ENCODE data around the gene CDT1. TPM values are rescaled to one million over a fixed set of nuclear protein-coding genes. Genes with fewer than 3 reads are reported as not detected.

Gene CDT1
- total RNA-seq, 1 experiment from 2014 or later: 160 TPM

DNA sequence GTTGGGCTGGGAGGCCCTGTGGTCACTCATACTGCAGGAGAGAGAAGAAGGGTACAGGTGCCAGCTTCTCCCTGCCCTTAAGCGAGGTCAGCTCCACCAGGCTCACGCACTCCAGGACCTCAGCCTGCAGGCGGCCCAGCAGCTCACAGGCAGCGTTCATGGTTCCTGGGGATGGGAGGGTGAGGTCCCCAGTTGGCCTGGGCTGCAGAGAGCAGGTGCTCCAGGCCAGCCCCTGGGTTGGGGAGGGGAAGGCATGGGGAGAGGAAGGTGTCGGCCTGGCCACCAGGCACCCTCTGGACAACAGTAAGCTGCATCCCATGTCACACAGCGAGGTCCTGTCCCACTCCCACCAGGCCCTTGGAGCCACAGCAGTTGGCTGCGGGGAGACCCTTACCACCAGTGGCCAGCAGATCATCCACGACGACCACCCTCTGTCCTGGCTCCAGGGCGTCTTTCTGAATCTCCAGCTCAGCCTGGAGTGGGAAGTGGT, 6.1 kb downstream of the CDT1 start (continued):
- TF ChIP-seq EGR1 (IDR thresholded peaks at IDR 0.05; ENCODE audit: low read depth) (no peak), CBX3 (IDR thresholded peaks at IDR 0.05; ENCODE audit: low read depth) (no peak), POLR2A (IDR thresholded peaks at IDR 0.05; ENCODE audit: borderline replicate concordance, extremely low read depth, insufficient read depth, insufficient read length) (peak; percentile 43)

DNA sequence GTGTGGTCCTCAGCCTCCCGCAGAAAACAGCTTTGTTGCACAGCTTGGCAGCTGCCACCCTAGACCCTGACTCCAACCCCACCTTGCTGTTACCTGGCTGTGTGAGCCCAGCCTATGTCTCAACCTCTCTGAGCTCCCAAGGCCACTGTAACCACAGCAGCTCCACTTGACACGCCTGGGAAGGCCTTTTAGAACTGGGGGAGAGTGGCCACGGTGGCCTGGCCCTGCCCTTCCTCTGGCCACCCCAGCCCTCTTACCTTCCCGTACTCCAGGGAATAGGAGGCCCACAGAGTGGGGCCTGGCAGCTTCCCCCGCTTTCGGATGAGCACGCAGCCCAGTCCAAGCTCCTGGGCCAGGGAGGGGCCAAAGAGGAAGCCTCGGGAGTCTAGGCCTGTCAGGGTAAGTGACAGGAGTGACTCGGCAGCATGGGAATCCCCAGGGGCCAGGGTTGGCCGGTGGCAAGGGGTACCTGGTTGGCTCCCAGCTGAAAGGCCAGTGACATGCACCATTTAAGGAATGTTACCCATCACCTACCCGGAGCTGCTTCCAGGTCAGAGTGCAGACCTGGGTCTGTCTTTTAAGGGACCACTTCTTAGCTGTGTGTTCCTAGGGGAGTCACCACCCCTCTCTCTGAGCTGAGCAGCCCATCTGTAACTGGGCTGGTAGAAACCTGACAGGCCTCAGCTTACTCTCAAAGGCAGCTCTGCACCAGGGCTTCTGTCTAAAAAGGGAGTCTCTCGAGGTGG, 6.8 kb downstream of the CDT1 start:
- H3K4me2 ChIP-seq (ENCODE audit: low read length): peak overlapping the region; percentile 94
- no peaks in the 10 kb centered on the region for H3K9me2 ChIP-seq (ENCODE audit: insufficient read depth)
- H3K4me1 ChIP-seq (ENCODE audit: control insufficient read depth in 1 of 2, insufficient read depth in 2 of 2, low read length in 2 of 2): peaks cover 22 to 56% of the 10 kb centered on the region in 2 experiments
- intact Hi-C loops (cut with micrococcal nuclease): loop anchor here (10.0 kb wide), 2 partner anchors 244 to 754 kb away; partner anchors contain the start of gene RPL13
- H3K79me2 ChIP-seq (ENCODE audit: insufficient read depth, low read length): peaks cover 55% of the 10 kb centered on the region
- H3K4me3 ChIP-seq (replicated peaks in 1 of 2; ENCODE audit: low read depth in 1 of 2, low read length in 2 of 2): peak overlapping the region; percentile 72 to 75
- H2AFZ ChIP-seq (ENCODE audit: low read depth, low read length, poor library complexity, severe bottlenecking): no peak overlapping the region
- ChIA-PET CTCF (interaction anchor here (0.7 to 4.9 kb wide), 6 partner anchors 26 to 361 kb away, joined by 3 to 33 read pairs (median 3); partner anchors contain the start of genes CDH15, GALNS, PIEZO1 and TRAPPC2L), RAD21 (ENCODE audit: low non-redundant PET in 1 of 2, low total read pairs in 2 of 2, uncharacterized antibody in 2 of 2, unreplicated experiment in 2 of 2) (no interaction called here), POLR2A (interaction anchor here (0.7 to 3.2 kb wide), 5 partner anchors 9 to 408 kb away, joined by 3 to 16 read pairs (median 10); partner anchors contain the start of genes CDH15, PIEZO1 and ZNF778)
- H3K9me3 ChIP-seq (ENCODE audit: control insufficient read depth in 1 of 2, insufficient read depth in 1 of 2, low read depth in 1 of 2, low read length in 2 of 2): no peaks in the 10 kb centered on the region
- peaks cover 19 to 52% of the 10 kb centered on the region in 2 experiments; a peak in 3 of 4 replicates for H3K36me3 ChIP-seq (ENCODE audit: control insufficient read depth in 1 of 2, insufficient read depth in 2 of 2, low read length in 2 of 2)
- TF ChIP-seq EZH2phosphoT487 (IDR thresholded peaks at IDR 0.05; ENCODE audit: borderline replicate concordance) (no peak), ZNF274 (IDR thresholded peaks at IDR 0.05; ENCODE audit: low read depth, low read length) (no peak), SRF (IDR thresholded peaks at IDR 0.05; ENCODE audit: low read depth) (no peak), JUND (IDR thresholded peaks at IDR 0.05) (no peak), FOSL1 (IDR thresholded peaks at IDR 0.05; ENCODE audit: low read depth) (no peak), POLR2AphosphoS5 (IDR thresholded peaks at IDR 0.05; ENCODE audit: low read depth, low read length) (no peak), ELF1 (IDR thresholded peaks at IDR 0.05; ENCODE audit: borderline replicate concordance, low read depth) (no peak)
- TF ChIP-seq, protein P1, sequence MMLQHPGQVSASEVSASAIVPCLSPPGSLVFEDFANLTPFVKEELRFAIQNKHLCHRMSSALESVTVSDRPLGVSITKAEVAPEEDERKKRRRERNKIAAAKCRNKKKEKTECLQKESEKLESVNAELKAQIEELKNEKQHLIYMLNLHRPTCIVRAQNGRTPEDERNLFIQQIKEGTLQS (IDR thresholded peaks at IDR 0.05): no peak
- peak overlapping the region; percentile 100 for H3K27ac ChIP-seq (ENCODE audit: low read depth, low read length)
- BruUV-seq (replicated peaks): no TSS peak
- DNase-seq (ENCODE audit: low read depth, low spot score) (no peak), ATAC-seq (peak; percentile 4; the same call in 1 of the 2 replicates)
- no peaks in the 10 kb centered on the region for H3K27me3 ChIP-seq (ENCODE audit: insufficient read depth, low read length)
- H4K20me1 ChIP-seq (ENCODE audit: insufficient read depth): peaks cover 4% of the 10 kb centered on the region; the same call in 1 of the 2 replicates
- H3K9ac ChIP-seq (ENCODE audit: low read length): peak overlapping the region; percentile 87
